Stimulated activated CD8-positive, alpha-beta memory T cell treated with anti-CD3 and anti-CD28 coated beads, Interleukin-12 subunit alpha, Interleukin-12 subunit beta, amount 100 ng/mL, for 4 hours (primary cell): ENCODE results near the gene YY1.
"Not testable (repeated sequence)": the region's sequence is repeated elsewhere in the genome, so short reads cannot be mapped to it uniquely, and the experiment has no call there.

ENCODE experiments used
- DNase-seq: peaks from one replicate; pipeline ENCODE4 v3.0.0-alpha.2; 2020; ENCODE audit warnings: low read depth

The YY1 gene

GRCh38 chr14:100285021-100285912 lies 46.3 kb downstream of the YY1 start:
- DNase-seq, result peak; percentile 69

- DNase-seq, result no peak
These were observed 47.0 kb downstream of the YY1 start for GRCh38 chr14:100285913-100286400.

- DNase-seq, result no peak
These were observed 47.7 kb downstream of the YY1 start for GRCh38 chr14:100286484-100287191.

- DNase-seq, result no peak
These were observed 48.5 kb downstream of the YY1 start for GRCh38 chr14:100287202-100287997.

- DNase-seq, result not testable (repeated sequence)
These were observed 49.0 kb downstream of the YY1 start for GRCh38 chr14:100287998-100288295.

- DNase-seq, result no peak
These were observed 49.6 kb downstream of the YY1 start for GRCh38 chr14:100288382-100289185.

GRCh38 chr14:100289916-100290606 lies 51.1 kb downstream of the YY1 start:
- no peak for DNase-seq

GRCh38 chr14:100290607-100291304 lies 51.8 kb downstream of the YY1 start:
- no peak for DNase-seq

- no peak for DNase-seq
These were observed 52.5 kb downstream of the YY1 start for GRCh38 chr14:100291305-100292075.

- no peak for DNase-seq
These were observed 53.4 kb downstream of the YY1 start for GRCh38 chr14:100292301-100292775.

GRCh38 chr14:100292776-100293461 lies 54.0 kb downstream of the YY1 start:
- no peak for DNase-seq

- no peak for DNase-seq
These were observed 54.7 kb downstream of the YY1 start for GRCh38 chr14:100293497-100294212.

- no peak for DNase-seq
These were observed 55.4 kb downstream of the YY1 start for GRCh38 chr14:100294213-100294962.

GRCh38 chr14:100294963-100295330 lies 56.0 kb downstream of the YY1 start:
- no peak for DNase-seq

GRCh38 chr14:100295376-100296105 lies 56.6 kb downstream of the YY1 start:
- DNase-seq, result no peak

- no peak for DNase-seq
These were observed 57.2 kb downstream of the YY1 start for GRCh38 chr14:100296106-100296651.
